Skeletal muscle satellite cell (primary cell): ENCODE results near the gene FDX1.

Experiments used
- H3K27me3 ChIP-seq: 2 replicates; pipeline ENCODE4 v1.7.0; 2013; ENCODE audit warnings: low read length; ENCODE audit not compliant: control insufficient read depth, insufficient read depth
- H3K36me3 ChIP-seq: 2 replicates; pipeline ENCODE4 v1.7.0; 2013; ENCODE audit warnings: mild to moderate bottlenecking, control low read depth, low read length; ENCODE audit not compliant: insufficient read depth
- H3K4me1 ChIP-seq: 2 replicates; pipeline ENCODE4 v1.7.0; 2013; ENCODE audit warnings: low read length; ENCODE audit not compliant: control insufficient read depth, insufficient read depth
- H3K4me2 ChIP-seq: 2 replicates; pipeline ENCODE4 v1.7.0; 2013; ENCODE audit warnings: mild to moderate bottlenecking, low read length
- H3K4me3 ChIP-seq: 2 replicates; pipeline ENCODE4 v1.7.0; 2013; ENCODE audit warnings: low read length
- H3K9ac ChIP-seq: 2 replicates; pipeline ENCODE4 v1.7.0; 2013; ENCODE audit warnings: mild to moderate bottlenecking, low read depth, low read length, moderate library complexity
- H3K9me3 ChIP-seq: replicated peaks from 2 replicates; pipeline ENCODE4 v1.7.0; 2013; ENCODE audit warnings: mild to moderate bottlenecking, control low read depth, low read length

FDX1 gene

GRCh38 chr11:110473706-110474105 is 44.0 kb downstream of the FDX1 start:
- no peaks in the 10 kb centered on the region for H3K9me3 ChIP-seq

GRCh38 chr11:110474578-110474977 is 44.8 kb downstream of the FDX1 start:
- Histone ChIP-seq H3K9ac (no peak overlapping the region), H3K36me3 (no peaks in the 10 kb centered on the region)

More at GRCh38 chr11:110473706-110474105, 44.0 kb downstream of the FDX1 start:
- Histone ChIP-seq H3K4me2 (no peak overlapping the region), H3K4me3 (no peak overlapping the region), H3K36me3 (no peaks in the 10 kb centered on the region), H3K4me1 (peaks cover 22% of the 10 kb centered on the region), H3K27me3 (no peaks in the 10 kb centered on the region), H3K9ac (no peak overlapping the region)

DNA sequence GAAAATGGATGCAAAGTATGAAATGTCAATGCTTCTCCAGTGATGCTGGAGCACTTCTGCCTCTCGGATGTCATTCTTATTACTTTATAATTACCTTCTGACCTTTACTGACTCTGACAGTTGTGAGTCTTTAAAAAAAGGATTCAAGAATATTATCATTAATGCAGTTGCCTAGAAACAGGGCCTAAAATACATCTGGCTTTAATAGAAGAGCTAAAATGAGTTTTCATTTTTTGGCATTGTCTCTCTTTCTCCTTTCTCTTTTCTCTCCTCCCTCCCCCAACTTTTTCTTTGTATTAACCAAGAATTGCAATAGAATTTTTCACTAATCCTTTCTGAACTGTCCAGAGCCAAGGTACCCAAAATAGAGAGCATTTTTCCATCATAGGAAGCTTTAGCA is 45.9 kb downstream of the FDX1 start:
- Histone ChIP-seq H3K4me3 (no peak overlapping the region), H3K9me3 (no peaks in the 10 kb centered on the region), H3K27me3 (no peaks in the 10 kb centered on the region)

More at GRCh38 chr11:110474578-110474977, 44.8 kb downstream of the FDX1 start:
- Histone ChIP-seq H3K4me3 (no peak overlapping the region), H3K9me3 (no peaks in the 10 kb centered on the region), H3K4me1 (peaks cover 24% of the 10 kb centered on the region), H3K4me2 (no peak overlapping the region), H3K27me3 (no peaks in the 10 kb centered on the region)

GRCh38 chr11:110478410-110478809 is 48.7 kb downstream of the FDX1 start:
- H3K4me3 ChIP-seq, result no peak overlapping the region
- peaks cover 5% of the 10 kb centered on the region for H3K4me1 ChIP-seq
- no peaks in the 10 kb centered on the region for H3K27me3 ChIP-seq
- no peaks in the 10 kb centered on the region for H3K36me3 ChIP-seq
- no peak overlapping the region for H3K4me2 ChIP-seq
- H3K9me3 ChIP-seq, result no peaks in the 10 kb centered on the region
- no peak overlapping the region for H3K9ac ChIP-seq

More for the DNA sequence above, 45.9 kb downstream of the FDX1 start:
- no peak overlapping the region for H3K4me2 ChIP-seq
- no peaks in the 10 kb centered on the region for H3K36me3 ChIP-seq
- H3K4me1 ChIP-seq, result peaks cover 21% of the 10 kb centered on the region
- no peak overlapping the region for H3K9ac ChIP-seq

GRCh38 chr11:110479108-110480101 is 49.7 kb downstream of the FDX1 start:
- Histone ChIP-seq H3K9ac (no peak overlapping the region), H3K4me3 (no peak overlapping the region), H3K36me3 (no peaks in the 10 kb centered on the region), H3K9me3 (no peaks in the 10 kb centered on the region), H3K4me2 (no peak overlapping the region), H3K27me3 (no peaks in the 10 kb centered on the region), H3K4me1 (peaks cover 5% of the 10 kb centered on the region)

- no peaks in the 10 kb centered on the region for H3K36me3 ChIP-seq
- no peak overlapping the region for H3K9ac ChIP-seq
- H3K4me3 ChIP-seq, result no peak overlapping the region
- H3K4me1 ChIP-seq, result peaks cover 5% of the 10 kb centered on the region
- H3K9me3 ChIP-seq, result no peaks in the 10 kb centered on the region
- no peaks in the 10 kb centered on the region for H3K27me3 ChIP-seq
- H3K4me2 ChIP-seq, result no peak overlapping the region
Observed at GRCh38 chr11:110481523-110481922, 51.8 kb downstream of the FDX1 start.

GRCh38 chr11:110486156-110486555 is 56.4 kb downstream of the FDX1 start:
- Histone ChIP-seq H3K4me3 (no peak overlapping the region), H3K36me3 (no peaks in the 10 kb centered on the region), H3K27me3 (no peaks in the 10 kb centered on the region)

GRCh38 chr11:110488446-110488845 is 58.7 kb downstream of the FDX1 start:
- no peaks in the 10 kb centered on the region for H3K27me3 ChIP-seq
- no peak overlapping the region for H3K4me3 ChIP-seq
- peaks cover 10% of the 10 kb centered on the region for H3K4me1 ChIP-seq
- H3K4me2 ChIP-seq, result no peak overlapping the region
- no peaks in the 10 kb centered on the region for H3K36me3 ChIP-seq
- no peaks in the 10 kb centered on the region for H3K9me3 ChIP-seq
- H3K9ac ChIP-seq, result no peak overlapping the region

More at GRCh38 chr11:110486156-110486555, 56.4 kb downstream of the FDX1 start:
- Histone ChIP-seq H3K9me3 (no peaks in the 10 kb centered on the region), H3K9ac (no peak overlapping the region), H3K4me2 (no peak overlapping the region), H3K4me1 (peaks cover 10% of the 10 kb centered on the region)

DNA sequence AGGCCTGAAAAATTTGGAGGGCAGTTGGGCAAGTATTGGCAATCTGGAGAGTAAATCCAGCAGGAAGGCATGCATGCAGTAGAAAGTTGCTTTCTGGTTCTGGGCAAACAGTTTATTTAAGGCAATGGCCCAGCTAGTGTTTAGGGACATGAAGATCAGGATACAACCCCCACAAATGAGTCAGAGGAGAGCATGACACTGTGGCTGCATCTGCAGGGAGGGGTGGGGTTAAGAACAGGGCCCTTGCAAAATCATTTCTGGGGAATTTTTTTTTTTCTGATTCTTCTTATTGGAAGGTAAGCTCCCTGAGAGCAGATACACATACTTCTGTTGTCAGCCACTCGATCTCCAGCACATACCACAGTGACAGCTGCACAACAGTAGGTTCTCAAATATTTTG is 61.1 kb downstream of the FDX1 start:
- H3K9ac ChIP-seq, result no peak overlapping the region
- H3K4me2 ChIP-seq, result peak overlapping the region; percentile 37
- H3K9me3 ChIP-seq, result no peaks in the 10 kb centered on the region
- H3K4me1 ChIP-seq, result peaks cover 10% of the 10 kb centered on the region
- no peaks in the 10 kb centered on the region for H3K36me3 ChIP-seq
- H3K27me3 ChIP-seq, result no peaks in the 10 kb centered on the region
- H3K4me3 ChIP-seq, result no peak overlapping the region

- Histone ChIP-seq H3K27me3 (no peaks in the 10 kb centered on the region), H3K9ac (no peak overlapping the region), H3K4me1 (peaks cover 10% of the 10 kb centered on the region), H3K9me3 (no peaks in the 10 kb centered on the region), H3K4me3 (no peak overlapping the region), H3K4me2 (no peak overlapping the region), H3K36me3 (no peaks in the 10 kb centered on the region)
Observed at GRCh38 chr11:110491577-110492320, 62.0 kb downstream of the FDX1 start.

GRCh38 chr11:110492321-110492685 is 62.6 kb downstream of the FDX1 start:
- Histone ChIP-seq H3K4me2 (no peak overlapping the region), H3K27me3 (no peaks in the 10 kb centered on the region), H3K4me3 (no peak overlapping the region), H3K9ac (no peak overlapping the region), H3K36me3 (no peaks in the 10 kb centered on the region), H3K4me1 (peaks cover 10% of the 10 kb centered on the region), H3K9me3 (no peaks in the 10 kb centered on the region)
